A549 (cell line): Measurements from ENCODE around the gene SLC15A5. TPM values are rescaled to one million over a fixed set of nuclear protein-coding genes. Genes with fewer than 3 reads are reported as not detected.

ENCODE experiments used
- ATAC-seq, 2 experiments: fragments of 200-7000 bp in 1 of 2; fragments of >200 bp in 1 of 2; cut with Nextera tagmentation in 1 of 2; cut with Tn5 transposase in 1 of 2; 3 replicates each; pipeline versions ENCODE4 v1.8.0 to v1.9.1; 2018 to 2020; ENCODE audit warnings: mild to moderate bottlenecking in 1 of 2, moderate library complexity in 1 of 2
- CTCF ChIA-PET: fragments of 300-600 bp; sonication (Branson Sonifier 250); formaldehyde crosslinking; extraction: SDS; loops from one replicate; lab custom pipeline; 2021; ENCODE audit warnings: antibody characterized with exemption, inconsistent platforms; lab: Yijun Ruan, JAX
- POLR2A ChIA-PET: fragments of 350-600 bp; formaldehyde crosslinking; extraction: SDS; loops from one replicate; lab custom pipeline; 2021; ENCODE audit warnings: antibody characterized with exemption, inconsistent platforms; lab: Yijun Ruan, JAX
- DNase-seq, 2 experiments: peaks; one replicate each; pipeline versions ENCODE4 v3.0.0 to v3.0.0-alpha.2; 2011 to 2016; ENCODE audit warnings: low read depth in 1 of 2, low spot score in 1 of 2
- FAIRE-seq: peaks from 2 replicates; lab custom pipeline; 2011; peaks lifted over from hg19 to GRCh38; lab: Jason Lieb, UNC
- H3K27ac ChIP-seq, 2 experiments: fragments of >200 bp; sonication (Bioruptor Twin); formaldehyde crosslinking; 3 replicates each; pipeline ENCODE4 v1.5.1; 2016 to 2017
- H3K4me1 ChIP-seq: fragments of >200 bp; sonication (Bioruptor Twin); formaldehyde crosslinking; 3 replicates; pipeline ENCODE4 v1.6.1; 2016
- H3K4me2 ChIP-seq: fragments of >200 bp; sonication (Bioruptor Twin); formaldehyde crosslinking; 3 replicates; pipeline ENCODE4 v1.6.1; 2016
- H3K4me3 ChIP-seq: fragments of >200 bp; sonication (Bioruptor Twin); formaldehyde crosslinking; 3 replicates; pipeline ENCODE4 v1.5.1; 2016
- H3K9me3 ChIP-seq: fragments of >200 bp; sonication (Bioruptor Twin); formaldehyde crosslinking; 3 replicates; pipeline ENCODE4 v1.6.1; 2016
- BCL3 ChIP-seq: fragments of >200 bp; sonication (Bioruptor Twin); formaldehyde crosslinking; IDR thresholded peaks from 3 replicates; pipeline ENCODE4 v1.6.1; 2016
- BHLHE40 ChIP-seq: IDR thresholded peaks from 2 replicates; pipeline ENCODE4 v1.6.1; 2012; ENCODE audit warnings: low read depth, low read length, inconsistent platforms
- CHD4 ChIP-seq: fragments of 200-600 bp; sonication (generic); IDR thresholded peaks from 2 replicates; pipeline ENCODE4 v1.6.1; 2016; ENCODE audit warnings: antibody characterized with exemption, mild to moderate bottlenecking, borderline replicate concordance
- EP300 ChIP-seq, 2 experiments: fragments of >200 bp; sonication (Bioruptor Twin); formaldehyde crosslinking; IDR thresholded peaks; 2 replicates in 1 of 2; 3 replicates in 1 of 2; pipeline ENCODE4 v1.6.1; 2016 to 2017
- FOSB ChIP-seq: fragments of 250-450 bp; sonication (Bioruptor Pico); IDR thresholded peaks from 2 replicates; pipeline ENCODE4 v1.5.0; 2020; ENCODE audit warnings: mild to moderate bottlenecking, moderate library complexity
- HOXB5 ChIP-seq: fragments of 250-450 bp; sonication (Bioruptor Pico); IDR thresholded peaks from 2 replicates; pipeline ENCODE4 v1.5.0; 2020; ENCODE audit warnings: mild to moderate bottlenecking, moderate library complexity
- KDM1A ChIP-seq: fragments of 200-600 bp; sonication (generic); IDR thresholded peaks from 2 replicates; pipeline ENCODE4 v1.6.1; 2016; ENCODE audit warnings: low read depth, mild to moderate bottlenecking
- MAFK ChIP-seq: fragments of 450-650 bp; IDR thresholded peaks from 2 replicates; pipeline ENCODE4 v1.6.1; 2014; ENCODE audit not compliant: partially characterized antibody
- MAZ ChIP-seq: fragments of 150-350 bp; IDR thresholded peaks from 2 replicates; pipeline ENCODE4 v1.6.1; 2014; ENCODE audit warnings: antibody characterized with exemption, low read depth, low read length, borderline replicate concordance
- POLR2A ChIP-seq: IDR thresholded peaks from 2 replicates; pipeline ENCODE4 v1.6.1; 2012; ENCODE audit warnings: mild to moderate bottlenecking, low read length
- RARB ChIP-seq: fragments of 250-450 bp; sonication (Bioruptor Pico); IDR thresholded peaks from 2 replicates; pipeline ENCODE4 v1.8.0; 2021; ENCODE audit warnings: mild to moderate bottlenecking, moderate library complexity
- RCOR1 ChIP-seq: fragments of 150-350 bp; IDR thresholded peaks from 2 replicates; pipeline ENCODE4 v1.6.1; 2014; ENCODE audit warnings: antibody characterized with exemption, low read length, low read depth
- SMC3 ChIP-seq: fragments of >200 bp; sonication (Bioruptor Twin); formaldehyde crosslinking; IDR thresholded peaks from 3 replicates; pipeline ENCODE4 v1.6.1; 2018; ENCODE audit warnings: inconsistent platforms
- TP53 ChIP-seq: fragments of 250-450 bp; sonication (Bioruptor Pico); IDR thresholded peaks from 2 replicates; pipeline ENCODE4 v1.5.0; 2021; ENCODE audit warnings: mild to moderate bottlenecking, moderate library complexity
- ZFP36 ChIP-seq: fragments of 450-650 bp; IDR thresholded peaks from 2 replicates; pipeline ENCODE4 v1.6.1; 2014; ENCODE audit warnings: borderline replicate concordance; ENCODE audit not compliant: partially characterized antibody
- ZSCAN20 ChIP-seq: fragments of 250-450 bp; sonication (Bioruptor Pico); IDR thresholded peaks from 2 replicates; pipeline ENCODE4 v1.8.0; 2022; ENCODE audit warnings: mild to moderate bottlenecking, moderate library complexity
- WGBS: methylation state at CpG from one replicate; pipeline ENCODE4 v1.1.6; 2017; ENCODE audit errors: missing lambda C conversion rate; 5-methylcytosine and 5-hydroxymethylcytosine counted together
- polyA plus RNA-seq, 4 experiments: library from polyadenylated mRNA; depleted of rRNA in 3 of 4; stranded (reverse); fragments of >200 nt; fragmentation: RNase III in 1 of 4; extraction: RNeasy Plus Mini Kit Qiagen cat#74134 plus additional on column Dnase treatment in 1 of 4; gene quantifications; 2 replicates in 3 of 4; 3 replicates in 1 of 4; pipeline ENCODE4 v1.2.3, GENCODE V29; 2011 to 2017
- TF ChIP-seq, protein P1 (sequence below): IDR thresholded peaks from 2 replicates; pipeline ENCODE4 v1.6.1; 2012
- TF ChIP-seq, protein P2 (sequence below): fragments of 200-600 bp; sonication (generic); IDR thresholded peaks from 2 replicates; pipeline ENCODE4 v1.6.1; 2016; ENCODE audit warnings: antibody characterized with exemption, mild to moderate bottlenecking, moderate library complexity

The SLC15A5 gene
- polyA plus RNA-seq, 2 of the 4 experiments (the other 2 are of a cell fraction), result not detected

GRCh38 chr12:16245209-16245608, 32.3 kb downstream of the SLC15A5 start (continued):
- TF ChIP-seq, protein P1, sequence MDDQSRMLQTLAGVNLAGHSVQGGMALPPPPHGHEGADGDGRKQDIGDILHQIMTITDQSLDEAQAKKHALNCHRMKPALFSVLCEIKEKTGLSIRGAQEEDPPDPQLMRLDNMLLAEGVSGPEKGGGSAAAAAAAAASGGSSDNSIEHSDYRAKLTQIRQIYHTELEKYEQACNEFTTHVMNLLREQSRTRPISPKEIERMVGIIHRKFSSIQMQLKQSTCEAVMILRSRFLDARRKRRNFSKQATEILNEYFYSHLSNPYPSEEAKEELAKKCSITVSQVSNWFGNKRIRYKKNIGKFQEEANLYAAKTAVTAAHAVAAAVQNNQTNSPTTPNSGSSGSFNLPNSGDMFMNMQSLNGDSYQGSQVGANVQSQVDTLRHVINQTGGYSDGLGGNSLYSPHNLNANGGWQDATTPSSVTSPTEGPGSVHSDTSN, result no peak
- no peak for TF ChIP-seq MAFK
- no peak for TF ChIP-seq MAZ
- no peak for TF ChIP-seq RCOR1
- TF ChIP-seq CHD4, result no peak
- no peak for TF ChIP-seq EP300 (IDR thresholded peaks at IDR 0.05)

- Histone ChIP-seq H3K27ac (no peak overlapping the region), H3K4me2 (no peak overlapping the region), H3K9me3 (no peaks in the 10 kb centered on the region), H3K4me1 (no peaks in the 10 kb centered on the region), H3K4me3 (no peak overlapping the region)
- no peak for ATAC-seq
- ChIA-PET CTCF (no interaction called here), POLR2A (no interaction called here)
- DNase-seq, result no peak
- no peak for TF ChIP-seq RCOR1
- TF ChIP-seq, protein P2, sequence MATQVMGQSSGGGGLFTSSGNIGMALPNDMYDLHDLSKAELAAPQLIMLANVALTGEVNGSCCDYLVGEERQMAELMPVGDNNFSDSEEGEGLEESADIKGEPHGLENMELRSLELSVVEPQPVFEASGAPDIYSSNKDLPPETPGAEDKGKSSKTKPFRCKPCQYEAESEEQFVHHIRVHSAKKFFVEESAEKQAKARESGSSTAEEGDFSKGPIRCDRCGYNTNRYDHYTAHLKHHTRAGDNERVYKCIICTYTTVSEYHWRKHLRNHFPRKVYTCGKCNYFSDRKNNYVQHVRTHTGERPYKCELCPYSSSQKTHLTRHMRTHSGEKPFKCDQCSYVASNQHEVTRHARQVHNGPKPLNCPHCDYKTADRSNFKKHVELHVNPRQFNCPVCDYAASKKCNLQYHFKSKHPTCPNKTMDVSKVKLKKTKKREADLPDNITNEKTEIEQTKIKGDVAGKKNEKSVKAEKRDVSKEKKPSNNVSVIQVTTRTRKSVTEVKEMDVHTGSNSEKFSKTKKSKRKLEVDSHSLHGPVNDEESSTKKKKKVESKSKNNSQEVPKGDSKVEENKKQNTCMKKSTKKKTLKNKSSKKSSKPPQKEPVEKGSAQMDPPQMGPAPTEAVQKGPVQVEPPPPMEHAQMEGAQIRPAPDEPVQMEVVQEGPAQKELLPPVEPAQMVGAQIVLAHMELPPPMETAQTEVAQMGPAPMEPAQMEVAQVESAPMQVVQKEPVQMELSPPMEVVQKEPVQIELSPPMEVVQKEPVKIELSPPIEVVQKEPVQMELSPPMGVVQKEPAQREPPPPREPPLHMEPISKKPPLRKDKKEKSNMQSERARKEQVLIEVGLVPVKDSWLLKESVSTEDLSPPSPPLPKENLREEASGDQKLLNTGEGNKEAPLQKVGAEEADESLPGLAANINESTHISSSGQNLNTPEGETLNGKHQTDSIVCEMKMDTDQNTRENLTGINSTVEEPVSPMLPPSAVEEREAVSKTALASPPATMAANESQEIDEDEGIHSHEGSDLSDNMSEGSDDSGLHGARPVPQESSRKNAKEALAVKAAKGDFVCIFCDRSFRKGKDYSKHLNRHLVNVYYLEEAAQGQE, result no peak
- TF ChIP-seq BHLHE40, result no peak
- no peak for TF ChIP-seq MAFK
- TF ChIP-seq ZSCAN20 (CRISPR knock-in tag), result no peak
- TF ChIP-seq TP53 (CRISPR knock-in tag), result no peak
- TF ChIP-seq KDM1A, result no peak
- TF ChIP-seq CHD4, result no peak
- TF ChIP-seq POLR2A, result no peak
- no peak for TF ChIP-seq HOXB5 (CRISPR knock-in tag)
- no peak for TF ChIP-seq ZFP36
- TF ChIP-seq RARB (CRISPR knock-in tag), result no peak
- TF ChIP-seq BCL3, result no peak
- no peak for TF ChIP-seq SMC3
- WGBS, result 60% methylated on average over 9 of the region's 9 CpGs
- FAIRE-seq, result no peak
These were observed 33.7 kb downstream of the SLC15A5 start for GRCh38 chr12:16243487-16244412.

DNA sequence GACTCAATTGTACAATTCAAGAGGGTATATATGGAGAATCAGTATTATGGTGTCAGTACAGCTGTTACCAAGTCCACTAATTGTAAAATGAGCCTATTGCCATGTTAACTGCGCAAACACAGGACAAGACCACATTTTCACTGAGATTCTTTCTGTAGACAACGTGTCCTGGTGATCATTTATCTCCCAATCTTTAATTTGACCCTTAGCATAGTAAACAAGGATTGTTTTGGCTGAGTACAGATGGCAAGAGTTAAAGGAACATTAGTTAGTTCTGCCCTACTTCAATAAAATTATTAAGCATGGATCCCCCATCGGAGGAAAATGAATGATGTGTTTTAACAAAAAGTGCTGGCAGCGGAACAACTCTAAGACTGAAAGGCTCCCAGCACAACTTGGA, 36.1 kb downstream of the SLC15A5 start:
- POLR2A ChIA-PET, result no interaction called here
- CTCF ChIA-PET, result no interaction called here
- TF ChIP-seq FOSB (CRISPR knock-in tag), result no peak
- no peak overlapping the region for H3K4me2 ChIP-seq
- FAIRE-seq, result no peak
- H3K27ac ChIP-seq, result no peak overlapping the region
- no peak for ATAC-seq
- 65% methylated on average over 4 of the region's 4 CpGs for WGBS
- no peak for DNase-seq
- H3K4me3 ChIP-seq, result no peak overlapping the region
- H3K4me1 ChIP-seq, result no peaks in the 10 kb centered on the region
- no peaks in the 10 kb centered on the region for H3K9me3 ChIP-seq
